Measurements from ENCODE around the gene CHFR. TPM values are rescaled to one million over a fixed set of nuclear protein-coding genes. Genes with fewer than 3 reads are reported as not detected.
"Not testable (repeated sequence)": the region's sequence is repeated elsewhere in the genome, so short reads cannot be mapped to it uniquely, and the experiment has no call there.

The CHFR gene
- total RNA-seq, 1 donor from 2014 or later, result 50.2 TPM

GRCh38 chr12:132856581-132856980 is 30.8 kb downstream of the CHFR start:
- H3K27ac ChIP-seq, result no peak overlapping the region
- ATAC-seq, result no peak
- no peaks in the 10 kb centered on the region for H3K27me3 ChIP-seq
- no peak overlapping the region for H3K4me3 ChIP-seq
- peaks cover 95% of the 10 kb centered on the region for H3K36me3 ChIP-seq
- DNase-seq, result no peak
- TF ChIP-seq, protein P1, sequence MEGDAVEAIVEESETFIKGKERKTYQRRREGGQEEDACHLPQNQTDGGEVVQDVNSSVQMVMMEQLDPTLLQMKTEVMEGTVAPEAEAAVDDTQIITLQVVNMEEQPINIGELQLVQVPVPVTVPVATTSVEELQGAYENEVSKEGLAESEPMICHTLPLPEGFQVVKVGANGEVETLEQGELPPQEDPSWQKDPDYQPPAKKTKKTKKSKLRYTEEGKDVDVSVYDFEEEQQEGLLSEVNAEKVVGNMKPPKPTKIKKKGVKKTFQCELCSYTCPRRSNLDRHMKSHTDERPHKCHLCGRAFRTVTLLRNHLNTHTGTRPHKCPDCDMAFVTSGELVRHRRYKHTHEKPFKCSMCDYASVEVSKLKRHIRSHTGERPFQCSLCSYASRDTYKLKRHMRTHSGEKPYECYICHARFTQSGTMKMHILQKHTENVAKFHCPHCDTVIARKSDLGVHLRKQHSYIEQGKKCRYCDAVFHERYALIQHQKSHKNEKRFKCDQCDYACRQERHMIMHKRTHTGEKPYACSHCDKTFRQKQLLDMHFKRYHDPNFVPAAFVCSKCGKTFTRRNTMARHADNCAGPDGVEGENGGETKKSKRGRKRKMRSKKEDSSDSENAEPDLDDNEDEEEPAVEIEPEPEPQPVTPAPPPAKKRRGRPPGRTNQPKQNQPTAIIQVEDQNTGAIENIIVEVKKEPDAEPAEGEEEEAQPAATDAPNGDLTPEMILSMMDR (IDR thresholded peaks at IDR 0.05), result no peak
- intact Hi-C loops (cut with DNase I), result no loop called here
- H3K4me1 ChIP-seq, result no peaks in the 10 kb centered on the region
- H3K9me3 ChIP-seq, result no peaks in the 10 kb centered on the region

DNA sequence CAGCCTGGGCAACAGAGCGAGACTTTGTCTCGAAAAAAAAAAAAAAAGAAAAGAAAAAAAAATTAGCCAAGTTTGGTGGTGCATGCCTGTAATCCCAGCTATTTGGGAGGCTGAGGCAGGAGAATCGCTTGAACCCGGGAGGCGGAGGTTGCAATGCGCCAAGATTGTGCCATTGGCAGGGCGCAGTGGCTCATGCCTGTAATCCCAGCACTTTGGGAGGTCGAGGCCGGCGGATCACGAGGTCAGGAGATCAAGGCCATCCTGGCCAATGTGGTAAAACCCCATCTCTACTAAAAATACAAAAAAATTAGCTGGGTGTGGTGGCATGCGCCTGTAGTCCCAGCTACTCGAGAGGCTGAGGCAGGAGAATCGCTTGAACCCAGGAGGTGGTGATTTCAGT is 32.2 kb downstream of the CHFR start:
- peaks cover 94% of the 10 kb centered on the region for H3K36me3 ChIP-seq
- H3K4me3 ChIP-seq; H3K27ac ChIP-seq; ATAC-seq; H3K9me3 ChIP-seq; DNase-seq; intact Hi-C loops (cut with DNase I); H3K27me3 ChIP-seq; H3K4me1 ChIP-seq: not testable (repeated sequence)

- intact Hi-C loops (cut with DNase I), result no loop called here
- no peak for DNase-seq
- no peaks in the 10 kb centered on the region for H3K4me1 ChIP-seq
- H3K36me3 ChIP-seq, result peaks cover 90% of the 10 kb centered on the region
- H3K27ac ChIP-seq, result no peak overlapping the region
- no peak overlapping the region for H3K4me3 ChIP-seq
- TF ChIP-seq, protein P1 (IDR thresholded peaks at IDR 0.05), result no peak
- ATAC-seq, result peak; percentile 12
- no peaks in the 10 kb centered on the region for H3K9me3 ChIP-seq
- H3K27me3 ChIP-seq, result no peaks in the 10 kb centered on the region
Observed at GRCh38 chr12:132853285-132854092, 33.9 kb downstream of the CHFR start.

DNA sequence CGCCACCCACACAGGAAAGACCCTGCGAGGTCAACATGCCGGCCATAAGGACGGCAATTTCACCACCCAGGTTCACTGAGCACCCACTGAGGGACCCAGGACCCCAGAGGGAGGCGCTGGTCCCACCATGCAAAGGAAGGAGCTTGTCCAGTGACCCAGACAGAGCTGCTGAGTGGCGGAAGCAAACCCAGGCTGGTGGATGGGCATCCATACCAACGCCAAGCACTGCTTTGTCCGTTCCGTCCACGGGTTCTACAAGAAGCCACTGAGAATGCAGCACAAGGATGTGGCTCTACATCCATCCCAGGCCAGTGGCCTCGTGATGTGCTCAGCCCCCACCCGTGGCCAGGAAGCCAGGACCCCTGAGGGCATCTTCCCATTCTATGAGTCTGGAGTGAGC is 34.9 kb downstream of the CHFR start:
- Histone ChIP-seq H3K4me1 (no peaks in the 10 kb centered on the region), H3K27ac (no peak overlapping the region), H3K4me3 (no peak overlapping the region), H3K27me3 (no peaks in the 10 kb centered on the region), H3K9me3 (no peaks in the 10 kb centered on the region), H3K36me3 (peaks cover 91% of the 10 kb centered on the region)
- DNase-seq, result no peak
- no peak for ATAC-seq
- TF ChIP-seq, protein P1 (IDR thresholded peaks at IDR 0.05), result no peak
- intact Hi-C loops (cut with DNase I), result no loop called here

DNA sequence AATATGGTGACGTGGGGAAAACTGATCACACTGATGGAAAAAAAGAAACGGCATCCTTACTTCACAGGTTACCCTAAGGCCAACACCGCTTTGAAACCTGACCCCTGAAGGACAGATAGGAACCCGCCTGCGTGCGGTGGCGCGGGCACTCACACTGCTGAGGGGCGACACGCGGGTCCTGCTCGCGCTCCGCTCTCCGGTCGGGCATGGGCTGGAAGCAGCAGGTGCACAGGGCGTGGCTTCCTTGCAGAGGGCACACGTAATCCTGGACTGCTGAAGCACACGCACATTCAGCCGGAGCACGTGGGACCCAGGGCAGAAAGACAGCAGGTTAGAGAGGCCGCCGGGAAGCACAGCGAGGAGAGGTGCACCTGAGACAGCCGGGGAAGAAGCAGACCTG is 35.9 kb downstream of the CHFR start:
- Histone ChIP-seq H3K9me3 (no peaks in the 10 kb centered on the region), H3K27ac (no peak overlapping the region), H3K36me3 (peaks cover 95% of the 10 kb centered on the region), H3K4me3 (no peak overlapping the region), H3K4me1 (no peaks in the 10 kb centered on the region), H3K27me3 (no peaks in the 10 kb centered on the region)
- TF ChIP-seq, protein P1 (IDR thresholded peaks at IDR 0.05), result no peak
- intact Hi-C loops (cut with DNase I), result no loop called here
- ATAC-seq (no peak), DNase-seq (no peak)

DNA sequence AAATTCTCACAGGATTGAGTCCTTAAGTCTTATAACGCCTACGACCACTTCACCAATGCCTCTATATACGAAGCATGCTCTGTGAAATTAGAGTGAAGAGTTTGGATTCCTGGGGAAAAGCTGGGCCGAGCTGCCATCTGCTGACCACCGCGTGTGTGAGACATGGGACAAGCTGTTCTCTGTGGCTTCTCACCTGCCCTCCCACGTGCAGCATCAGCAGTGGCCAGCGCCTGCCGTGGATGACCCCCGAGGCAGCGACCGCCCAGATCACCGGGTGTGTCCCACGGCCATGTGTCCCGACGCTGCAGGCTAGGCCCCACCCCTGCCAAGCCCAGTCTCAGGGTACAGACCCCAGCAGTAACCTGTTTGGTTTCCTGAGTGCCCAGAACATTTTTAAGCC is 37.1 kb downstream of the CHFR start:
- TF ChIP-seq, protein P1 (IDR thresholded peaks at IDR 0.05), result no peak
- no peaks in the 10 kb centered on the region for H3K27me3 ChIP-seq
- H3K4me1 ChIP-seq, result no peaks in the 10 kb centered on the region
- no peak overlapping the region for H3K27ac ChIP-seq
- no peak for ATAC-seq
- no peaks in the 10 kb centered on the region for H3K9me3 ChIP-seq
- no peak for DNase-seq
- H3K36me3 ChIP-seq, result peaks cover 92% of the 10 kb centered on the region
- intact Hi-C loops (cut with DNase I), result no loop called here
- H3K4me3 ChIP-seq, result no peak overlapping the region

All from upper lobe of right lung (tissue), 1 donor.